Measurements from ENCODE around the gene NLRP3.

DNA sequence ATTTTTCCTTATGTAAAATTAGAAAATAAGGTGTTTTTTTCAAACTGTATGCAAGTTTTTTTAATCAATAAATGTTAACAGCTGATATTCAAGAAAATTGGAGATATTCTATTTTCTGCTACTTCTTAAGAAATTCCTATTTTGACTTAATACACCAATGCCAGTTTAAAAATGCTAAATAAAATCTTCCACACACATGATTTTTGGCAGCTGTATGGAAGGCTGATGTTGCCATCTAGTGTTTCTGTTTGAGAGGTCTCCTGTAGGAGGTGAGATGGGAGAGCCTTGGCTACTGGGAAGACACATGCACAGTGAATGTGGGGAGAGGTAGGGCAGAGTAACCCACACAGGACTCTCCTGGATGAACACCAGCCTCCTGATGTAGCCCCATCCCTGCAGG is 71.1 kb downstream of the NLRP3 start:
- no peak for TF ChIP-seq TCF7L2 (IDR thresholded peaks at IDR 0.05; ENCODE audit: low read depth, low read length)
- TF ChIP-seq, protein P1, sequence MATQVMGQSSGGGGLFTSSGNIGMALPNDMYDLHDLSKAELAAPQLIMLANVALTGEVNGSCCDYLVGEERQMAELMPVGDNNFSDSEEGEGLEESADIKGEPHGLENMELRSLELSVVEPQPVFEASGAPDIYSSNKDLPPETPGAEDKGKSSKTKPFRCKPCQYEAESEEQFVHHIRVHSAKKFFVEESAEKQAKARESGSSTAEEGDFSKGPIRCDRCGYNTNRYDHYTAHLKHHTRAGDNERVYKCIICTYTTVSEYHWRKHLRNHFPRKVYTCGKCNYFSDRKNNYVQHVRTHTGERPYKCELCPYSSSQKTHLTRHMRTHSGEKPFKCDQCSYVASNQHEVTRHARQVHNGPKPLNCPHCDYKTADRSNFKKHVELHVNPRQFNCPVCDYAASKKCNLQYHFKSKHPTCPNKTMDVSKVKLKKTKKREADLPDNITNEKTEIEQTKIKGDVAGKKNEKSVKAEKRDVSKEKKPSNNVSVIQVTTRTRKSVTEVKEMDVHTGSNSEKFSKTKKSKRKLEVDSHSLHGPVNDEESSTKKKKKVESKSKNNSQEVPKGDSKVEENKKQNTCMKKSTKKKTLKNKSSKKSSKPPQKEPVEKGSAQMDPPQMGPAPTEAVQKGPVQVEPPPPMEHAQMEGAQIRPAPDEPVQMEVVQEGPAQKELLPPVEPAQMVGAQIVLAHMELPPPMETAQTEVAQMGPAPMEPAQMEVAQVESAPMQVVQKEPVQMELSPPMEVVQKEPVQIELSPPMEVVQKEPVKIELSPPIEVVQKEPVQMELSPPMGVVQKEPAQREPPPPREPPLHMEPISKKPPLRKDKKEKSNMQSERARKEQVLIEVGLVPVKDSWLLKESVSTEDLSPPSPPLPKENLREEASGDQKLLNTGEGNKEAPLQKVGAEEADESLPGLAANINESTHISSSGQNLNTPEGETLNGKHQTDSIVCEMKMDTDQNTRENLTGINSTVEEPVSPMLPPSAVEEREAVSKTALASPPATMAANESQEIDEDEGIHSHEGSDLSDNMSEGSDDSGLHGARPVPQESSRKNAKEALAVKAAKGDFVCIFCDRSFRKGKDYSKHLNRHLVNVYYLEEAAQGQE (IDR thresholded peaks at IDR 0.05; ENCODE audit: insufficient read depth in 1 of 2, low read depth in 2 of 2, low read length in 1 of 2): no peak
